BJ (cell line): ENCODE measurements around the gene GABARAPL1. TPM values are rescaled to one million over a fixed set of nuclear protein-coding genes. Genes with fewer than 3 reads are reported as not detected.

ENCODE experiments used
- CTCF ChIA-PET: fragments of 350-600 bp; formaldehyde crosslinking; extraction: SDS; loops from one replicate; lab custom pipeline; 2021; ENCODE audit warnings: antibody characterized with exemption, inconsistent platforms; lab: Yijun Ruan, JAX
- POLR2A ChIA-PET: fragments of 300-600 bp; sonication (Branson Sonifier 250); formaldehyde crosslinking; extraction: SDS; loops from one replicate; lab custom pipeline; 2021; ENCODE audit warnings: antibody characterized with exemption; lab: Charles Lee
- DNase-seq: peaks from one replicate; pipeline ENCODE4 v3.0.0-alpha.2; 2011; ENCODE audit warnings: low read depth
- H3K27me3 ChIP-seq: 2 replicates; pipeline ENCODE4 v1.6.0; 2011; ENCODE audit warnings: low read length; ENCODE audit not compliant: control insufficient read depth, insufficient read depth
- H3K36me3 ChIP-seq: 2 replicates; pipeline ENCODE4 v1.5.1; 2011; ENCODE audit warnings: low read length; ENCODE audit not compliant: control insufficient read depth, insufficient read depth
- H3K4me3 ChIP-seq: 2 replicates; pipeline ENCODE4 v1.5.1; 2011; ENCODE audit warnings: low read depth, mild to moderate bottlenecking, control low read depth, low read length
- polyA plus RNA-seq: library from polyadenylated mRNA; depleted of rRNA; stranded (reverse); fragments of >200 nt; gene quantifications from 2 replicates; pipeline ENCODE4 v1.2.3, GENCODE V29; 2011
- TF ChIP-seq, protein P1 (sequence below): IDR thresholded peaks from 2 replicates; pipeline ENCODE4 v1.5.1; 2011; ENCODE audit warnings: low read depth, mild to moderate bottlenecking, control low read depth, inconsistent platforms, low read length, moderate library complexity; ENCODE audit not compliant: insufficient read depth

The GABARAPL1 gene
- polyA plus RNA-seq, 1 experiment, result 192 TPM

DNA sequence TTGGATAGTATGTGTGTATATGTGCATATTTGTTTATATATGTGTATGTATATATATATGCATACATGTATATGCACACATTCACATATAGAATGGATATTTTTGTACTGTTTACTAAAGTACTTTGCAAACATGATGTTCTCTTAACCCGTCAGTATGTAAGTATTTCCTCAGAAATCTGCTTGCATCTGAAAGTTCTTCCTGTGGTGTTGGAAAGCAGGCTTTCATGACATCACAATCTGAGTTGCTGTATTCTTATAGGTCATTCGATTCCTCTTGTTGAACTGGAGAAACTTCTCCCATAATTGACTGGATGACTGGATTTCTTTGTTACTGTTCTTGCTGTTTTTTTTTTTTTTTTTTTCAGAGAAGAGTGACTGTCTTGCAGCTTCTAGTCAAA lies 29.1 kb downstream of the GABARAPL1 start:
- CTCF ChIA-PET, result interaction anchor here (0.6 kb wide), 1 partner anchor 306 kb away, joined by 3 read pairs; no protein-coding TSS in a partner anchor
- no peak for DNase-seq
- POLR2A ChIA-PET, result no interaction called here

DNA sequence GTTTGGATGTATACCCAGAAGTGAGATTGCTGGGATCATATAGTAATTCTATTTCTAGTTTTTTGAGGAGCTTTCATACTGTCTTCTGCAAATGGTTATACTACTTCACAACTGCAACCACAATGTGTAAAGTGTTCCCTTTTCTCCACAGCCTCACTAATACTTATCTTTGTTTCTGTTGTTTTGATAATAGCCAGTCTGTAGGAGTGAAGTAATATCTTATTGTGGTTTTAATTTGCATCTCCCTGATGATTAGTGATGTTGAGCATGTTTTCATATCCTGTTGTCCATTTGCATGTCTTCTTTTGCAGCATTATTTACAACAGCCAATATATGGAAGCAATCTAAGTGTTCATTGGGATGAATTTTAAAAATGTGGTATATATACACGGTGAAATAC lies 29.9 kb downstream of the GABARAPL1 start:
- TF ChIP-seq, protein P1, sequence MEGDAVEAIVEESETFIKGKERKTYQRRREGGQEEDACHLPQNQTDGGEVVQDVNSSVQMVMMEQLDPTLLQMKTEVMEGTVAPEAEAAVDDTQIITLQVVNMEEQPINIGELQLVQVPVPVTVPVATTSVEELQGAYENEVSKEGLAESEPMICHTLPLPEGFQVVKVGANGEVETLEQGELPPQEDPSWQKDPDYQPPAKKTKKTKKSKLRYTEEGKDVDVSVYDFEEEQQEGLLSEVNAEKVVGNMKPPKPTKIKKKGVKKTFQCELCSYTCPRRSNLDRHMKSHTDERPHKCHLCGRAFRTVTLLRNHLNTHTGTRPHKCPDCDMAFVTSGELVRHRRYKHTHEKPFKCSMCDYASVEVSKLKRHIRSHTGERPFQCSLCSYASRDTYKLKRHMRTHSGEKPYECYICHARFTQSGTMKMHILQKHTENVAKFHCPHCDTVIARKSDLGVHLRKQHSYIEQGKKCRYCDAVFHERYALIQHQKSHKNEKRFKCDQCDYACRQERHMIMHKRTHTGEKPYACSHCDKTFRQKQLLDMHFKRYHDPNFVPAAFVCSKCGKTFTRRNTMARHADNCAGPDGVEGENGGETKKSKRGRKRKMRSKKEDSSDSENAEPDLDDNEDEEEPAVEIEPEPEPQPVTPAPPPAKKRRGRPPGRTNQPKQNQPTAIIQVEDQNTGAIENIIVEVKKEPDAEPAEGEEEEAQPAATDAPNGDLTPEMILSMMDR, result no peak
- CTCF ChIA-PET, result no interaction called here
- POLR2A ChIA-PET, result no interaction called here
- Histone ChIP-seq H3K4me3 (no peak overlapping the region), H3K27me3 (no peaks in the 10 kb centered on the region), H3K36me3 (peaks cover 1% of the 10 kb centered on the region; the same call in 1 of the 2 replicates)
- DNase-seq, result no peak

More for the DNA sequence above, 29.1 kb downstream of the GABARAPL1 start:
- TF ChIP-seq, protein P1, result no peak
- no peak overlapping the region for H3K4me3 ChIP-seq
- peaks cover 1% of the 10 kb centered on the region; the same call in 1 of the 2 replicates for H3K36me3 ChIP-seq
- H3K27me3 ChIP-seq, result no peaks in the 10 kb centered on the region

DNA sequence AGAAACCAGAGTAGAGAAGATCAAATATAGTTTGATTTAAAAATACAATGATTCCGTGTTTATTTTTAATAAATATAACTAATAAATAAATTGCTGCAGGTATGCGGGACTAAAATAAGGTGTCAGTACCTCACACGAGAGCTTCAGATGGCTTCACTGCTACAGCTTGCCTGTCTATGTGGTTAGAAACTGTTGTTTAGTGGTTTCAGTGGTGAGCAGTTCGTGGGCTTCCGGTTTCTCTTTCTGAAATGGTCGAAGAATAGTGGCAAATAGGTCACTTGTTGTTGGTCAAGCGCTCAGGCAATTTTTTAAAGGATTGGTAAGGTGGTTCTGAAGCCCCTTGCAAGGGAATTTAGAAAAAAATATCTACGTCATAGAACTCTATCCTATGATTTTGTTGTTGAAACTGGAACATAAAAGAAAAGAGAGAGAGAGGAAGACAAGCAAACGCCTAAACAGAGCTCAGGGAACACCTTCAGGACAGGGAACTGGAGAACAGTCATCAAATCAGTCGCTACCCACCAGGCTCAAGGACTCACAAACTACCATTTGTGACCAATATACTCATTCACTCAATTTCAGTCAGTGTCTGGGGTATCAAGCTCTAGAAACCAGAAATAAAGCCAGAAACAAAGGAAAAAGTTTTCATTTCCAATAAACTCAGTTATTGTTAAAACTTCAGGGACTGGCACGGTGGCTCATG lies 31.3 kb downstream of the GABARAPL1 start:
- no peak for DNase-seq
- POLR2A ChIA-PET, result no interaction called here
- peaks cover 1% of the 10 kb centered on the region; the same call in 1 of the 2 replicates for H3K36me3 ChIP-seq
- no peaks in the 10 kb centered on the region for H3K27me3 ChIP-seq
- no peak overlapping the region for H3K4me3 ChIP-seq
- CTCF ChIA-PET, result interaction anchor here (2.6 kb wide), 1 partner anchor 8 kb away, joined by 13 read pairs; no protein-coding TSS in a partner anchor
- TF ChIP-seq, protein P1, result no peak

DNA sequence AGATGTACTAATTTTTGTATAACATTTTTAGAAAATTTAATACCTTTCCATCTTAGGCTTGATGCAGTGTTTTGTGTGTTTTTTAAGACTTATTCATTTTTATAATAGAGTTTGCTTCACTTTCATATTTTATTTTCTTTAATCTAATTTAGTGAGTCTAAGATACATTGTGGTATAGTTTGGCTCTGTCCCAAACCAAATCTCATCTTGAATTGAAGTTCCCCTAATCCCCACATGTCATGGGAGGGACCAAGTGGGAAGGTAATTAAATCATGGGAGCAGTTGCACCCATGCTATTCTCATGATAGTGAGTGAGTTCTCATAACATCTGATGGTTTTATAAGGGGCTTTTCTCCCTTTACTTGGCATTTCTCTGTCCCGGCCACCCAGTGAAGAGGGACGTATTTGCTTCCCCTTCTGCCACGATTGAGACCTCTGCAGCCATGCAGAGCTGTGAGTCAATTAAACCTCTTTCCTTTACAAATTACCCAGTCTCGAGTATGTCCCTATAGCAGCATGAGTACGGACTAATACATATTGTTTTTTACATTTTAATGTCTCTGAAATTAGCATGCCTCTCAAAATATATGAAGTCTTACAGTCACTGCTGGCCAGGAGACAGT lies 34.9 kb downstream of the GABARAPL1 start:
- ChIA-PET CTCF (no interaction called here), POLR2A (no interaction called here)
- Histone ChIP-seq H3K27me3 (no peaks in the 10 kb centered on the region), H3K36me3 (peaks cover 1% of the 10 kb centered on the region; the same call in 1 of the 2 replicates), H3K4me3 (no peak overlapping the region)
- TF ChIP-seq, protein P1, result no peak
- DNase-seq, result no peak
